ENCODE data around the gene MYCBP2. TPM values are rescaled to one million over a fixed set of nuclear protein-coding genes. Genes with fewer than 3 reads are reported as not detected.

MYCBP2 gene
- total RNA-seq, 1 donor from 2014 or later, result 75.4 TPM

DNA sequence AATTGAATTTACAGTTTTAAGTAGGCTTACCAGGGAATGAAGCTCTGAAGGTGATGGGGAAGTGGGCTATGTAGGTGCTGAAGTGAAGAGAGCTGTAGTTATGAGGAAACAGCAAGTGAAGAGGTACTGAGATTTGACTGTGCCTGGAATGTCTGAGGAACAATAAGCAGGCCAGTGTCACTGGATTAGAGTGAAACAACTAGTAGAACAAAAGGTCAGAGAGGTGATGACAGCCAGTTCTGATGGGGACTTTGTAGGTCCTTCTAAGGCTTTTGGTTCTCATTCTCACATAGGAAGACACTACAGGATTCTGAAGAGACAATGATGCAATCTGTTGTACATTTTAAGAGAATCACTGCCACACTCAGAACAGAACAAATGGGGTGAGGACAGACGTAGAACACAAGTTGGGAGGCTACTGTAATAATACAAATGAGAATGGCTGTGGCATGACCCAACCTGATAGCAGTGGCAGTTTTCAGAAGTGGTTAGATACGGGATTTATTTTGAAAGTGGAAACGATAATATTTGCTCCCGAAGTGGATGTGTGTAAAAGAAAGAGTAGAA lies 130.8 kb downstream of the MYCBP2 start:
- H3K27me3 Mint-ChIP-seq (ENCODE audit: low read depth), result no peaks in the 10 kb centered on the region
- peaks cover 13% of the 10 kb centered on the region for H3K36me3 Mint-ChIP-seq (ENCODE audit: low read depth)
- H3K4me1 Mint-ChIP-seq, result no peaks in the 10 kb centered on the region
- no peak for DNase-seq (ENCODE audit: low read depth, low spot score)
- no peaks in the 10 kb centered on the region for H3K9me3 Mint-ChIP-seq
- H3K4me3 Mint-ChIP-seq, result no peak overlapping the region
- H3K27ac Mint-ChIP-seq (ENCODE audit: unreplicated experiment), result no peak overlapping the region
- TF ChIP-seq, protein P1, sequence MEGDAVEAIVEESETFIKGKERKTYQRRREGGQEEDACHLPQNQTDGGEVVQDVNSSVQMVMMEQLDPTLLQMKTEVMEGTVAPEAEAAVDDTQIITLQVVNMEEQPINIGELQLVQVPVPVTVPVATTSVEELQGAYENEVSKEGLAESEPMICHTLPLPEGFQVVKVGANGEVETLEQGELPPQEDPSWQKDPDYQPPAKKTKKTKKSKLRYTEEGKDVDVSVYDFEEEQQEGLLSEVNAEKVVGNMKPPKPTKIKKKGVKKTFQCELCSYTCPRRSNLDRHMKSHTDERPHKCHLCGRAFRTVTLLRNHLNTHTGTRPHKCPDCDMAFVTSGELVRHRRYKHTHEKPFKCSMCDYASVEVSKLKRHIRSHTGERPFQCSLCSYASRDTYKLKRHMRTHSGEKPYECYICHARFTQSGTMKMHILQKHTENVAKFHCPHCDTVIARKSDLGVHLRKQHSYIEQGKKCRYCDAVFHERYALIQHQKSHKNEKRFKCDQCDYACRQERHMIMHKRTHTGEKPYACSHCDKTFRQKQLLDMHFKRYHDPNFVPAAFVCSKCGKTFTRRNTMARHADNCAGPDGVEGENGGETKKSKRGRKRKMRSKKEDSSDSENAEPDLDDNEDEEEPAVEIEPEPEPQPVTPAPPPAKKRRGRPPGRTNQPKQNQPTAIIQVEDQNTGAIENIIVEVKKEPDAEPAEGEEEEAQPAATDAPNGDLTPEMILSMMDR (conservative IDR thresholded peaks at IDR 0.05), result no peak

DNA sequence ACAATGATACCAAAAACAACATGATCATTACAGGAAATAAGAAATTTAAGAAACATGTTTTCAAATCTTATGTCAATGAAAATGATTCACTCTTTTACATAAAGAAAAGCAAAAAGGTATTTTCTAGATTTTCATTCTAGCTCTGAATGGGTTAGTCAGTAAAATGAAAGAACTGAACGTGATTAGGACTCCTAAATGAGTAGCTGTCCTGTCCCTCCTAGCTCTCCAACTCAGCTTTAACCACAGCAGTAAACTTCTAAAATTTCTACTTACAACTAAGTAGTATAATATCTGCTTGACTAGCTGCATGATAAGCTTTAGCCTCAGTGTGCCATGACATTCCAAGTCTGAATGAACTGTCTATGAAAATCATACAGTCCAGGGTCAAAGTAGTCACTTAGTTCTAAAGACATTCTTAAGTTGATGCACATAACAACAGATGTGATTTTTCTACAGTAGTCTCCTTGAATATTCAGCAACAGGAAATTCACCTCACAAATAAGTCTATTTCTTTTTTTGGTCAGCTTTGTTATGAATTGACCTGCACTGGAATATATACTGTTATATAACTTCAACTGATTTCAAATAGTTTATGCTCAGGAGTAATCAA lies 136.4 kb downstream of the MYCBP2 start:
- Mint-ChIP-seq H3K27me3 (ENCODE audit: low read depth) (no peaks in the 10 kb centered on the region), H3K4me3 (no peak overlapping the region), H3K9me3 (no peaks in the 10 kb centered on the region), H3K27ac (ENCODE audit: unreplicated experiment) (no peak overlapping the region), H3K4me1 (no peaks in the 10 kb centered on the region), H3K36me3 (ENCODE audit: low read depth) (peaks cover 13% of the 10 kb centered on the region)
- TF ChIP-seq, protein P1 (conservative IDR thresholded peaks at IDR 0.05), result no peak
- no peak for DNase-seq (ENCODE audit: low read depth, low spot score)

GRCh38 chr13:77185721-77186120 lies 141.2 kb downstream of the MYCBP2 start:
- H3K4me1 Mint-ChIP-seq, result peaks cover 5% of the 10 kb centered on the region
- no peaks in the 10 kb centered on the region for H3K9me3 Mint-ChIP-seq
- no peak overlapping the region for H3K4me3 Mint-ChIP-seq
- no peak overlapping the region for H3K27ac Mint-ChIP-seq (ENCODE audit: unreplicated experiment)
- no peaks in the 10 kb centered on the region for H3K27me3 Mint-ChIP-seq (ENCODE audit: low read depth)
- H3K36me3 Mint-ChIP-seq (ENCODE audit: low read depth), result peaks cover 24% of the 10 kb centered on the region
- TF ChIP-seq, protein P1 (conservative IDR thresholded peaks at IDR 0.05), result no peak
- DNase-seq (ENCODE audit: low read depth, low spot score), result no peak

DNA sequence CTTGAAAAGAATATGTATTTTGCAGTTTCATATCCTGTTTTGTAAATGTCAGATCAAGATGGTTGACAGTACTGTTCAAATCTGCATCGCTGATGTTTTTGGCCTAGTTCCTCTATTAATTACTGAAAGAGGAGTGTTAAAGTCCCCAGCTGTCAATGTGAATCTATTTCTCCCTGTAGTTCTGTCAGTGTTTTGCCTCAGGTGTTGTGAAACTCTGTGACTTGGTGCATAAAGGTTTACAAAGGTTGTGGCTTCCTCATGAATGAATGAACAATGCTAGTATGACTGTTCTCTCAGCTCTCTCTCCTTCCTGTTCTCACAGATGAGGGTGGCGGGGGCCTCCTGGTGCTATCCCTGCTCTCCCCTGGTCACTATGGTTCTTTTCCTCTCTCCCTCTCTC lies 142.4 kb downstream of the MYCBP2 start:
- no peaks in the 10 kb centered on the region for H3K9me3 Mint-ChIP-seq
- H3K27me3 Mint-ChIP-seq (ENCODE audit: low read depth), result no peaks in the 10 kb centered on the region
- H3K4me1 Mint-ChIP-seq, result peaks cover 5% of the 10 kb centered on the region
- no peak overlapping the region for H3K4me3 Mint-ChIP-seq
- H3K27ac Mint-ChIP-seq (ENCODE audit: unreplicated experiment), result no peak overlapping the region
- TF ChIP-seq, protein P1 (conservative IDR thresholded peaks at IDR 0.05), result no peak
- H3K36me3 Mint-ChIP-seq (ENCODE audit: low read depth), result peaks cover 27% of the 10 kb centered on the region
- DNase-seq (ENCODE audit: low read depth, low spot score), result no peak

- TF ChIP-seq, protein P1 (conservative IDR thresholded peaks at IDR 0.05), result no peak
- no peak for DNase-seq (ENCODE audit: low read depth, low spot score)
- Mint-ChIP-seq H3K4me1 (peaks cover 5% of the 10 kb centered on the region), H3K27ac (ENCODE audit: unreplicated experiment) (no peak overlapping the region), H3K4me3 (no peak overlapping the region), H3K27me3 (ENCODE audit: low read depth) (no peaks in the 10 kb centered on the region), H3K36me3 (ENCODE audit: low read depth) (peaks cover 21% of the 10 kb centered on the region), H3K9me3 (no peaks in the 10 kb centered on the region)
These were observed 146.9 kb downstream of the MYCBP2 start for GRCh38 chr13:77180011-77180410.
